ENCODE results near the gene PIGT.

GRCh38 chr20:45406260-45407066, 9.5 kb upstream of the PIGT start:
- TF ChIP-seq CTCF (IDR thresholded peaks at IDR 0.05) (no peak), POLR2A (IDR thresholded peaks at IDR 0.05) (peak in 2 of 3 donors; percentile 20 to 41)

Data from body of pancreas (tissue), 4 donors.